Stomach (tissue), 4 donors: ENCODE results near the gene FAM151A.

Experiments used
- CTCF ChIP-seq, 7 experiments: fragments of 450-650 bp in 4 of 7; fragments of 200-600 bp in 3 of 7; sonication (generic) in 3 of 7; IDR thresholded peaks; one replicate each; pipeline ENCODE4 v1.5.1; 2016 to 2019; ENCODE audit warnings: antibody characterized with exemption in 7 of 7, control low read depth in 2 of 7, mild to moderate bottlenecking in 1 of 7
- POLR2A ChIP-seq, 4 donors: fragments of 450-650 bp; IDR thresholded peaks; one replicate each; pipeline ENCODE4 v1.6.1; 2016; ENCODE audit warnings: antibody characterized with exemption in 4 of 4, control low read depth in 2 of 4, mild to moderate bottlenecking in 1 of 4, moderate library complexity in 1 of 4
- POLR2AphosphoS5 ChIP-seq, 3 donors: sonication (generic); formaldehyde crosslinking; IDR thresholded peaks; one replicate each; pipeline ENCODE4 v1.6.1; 2016; ENCODE audit warnings: antibody characterized with exemption in 3 of 3

GRCh38 chr1:54668567-54668966, 45.2 kb upstream of the FAM151A start:
- TF ChIP-seq CTCF (IDR thresholded peaks at IDR 0.05), result no peak
- TF ChIP-seq POLR2A (IDR thresholded peaks at IDR 0.05), result no peak
- TF ChIP-seq POLR2AphosphoS5 (IDR thresholded peaks at IDR 0.05), result no peak
